MM.1S (cell line): ENCODE data around the gene KRT39.

Source experiments
- DNase-seq: peaks from one replicate; pipeline ENCODE4 v3.0.0-alpha.2; 2015
- H2AFZ ChIP-seq: fragments of 300-600 bp; sonication (generic); 2 replicates; pipeline ENCODE4 v1.6.0; 2016; ENCODE audit warnings: antibody characterized with exemption, low read length
- H3F3A ChIP-seq: fragments of 300-600 bp; sonication (generic); 2 replicates; pipeline ENCODE4 v1.6.1; 2016; ENCODE audit warnings: mild to moderate bottlenecking, antibody characterized with exemption, low read length, moderate library complexity, mixed read lengths; ENCODE audit not compliant: insufficient read depth
- H3K27ac ChIP-seq: fragments of 300-600 bp; sonication (generic); 2 replicates; pipeline ENCODE4 v1.5.1; 2016; ENCODE audit warnings: mild to moderate bottlenecking, low read length
- H3K27me3 ChIP-seq: fragments of 300-600 bp; sonication (generic); replicated peaks from 2 replicates; pipeline ENCODE4 v1.6.0; 2016; ENCODE audit warnings: low read length; ENCODE audit not compliant: insufficient read depth
- H3K36me3 ChIP-seq: fragments of 300-600 bp; sonication (generic); replicated peaks from 2 replicates; pipeline ENCODE4 v1.6.1; 2016; ENCODE audit warnings: mild to moderate bottlenecking, low read length, mixed read lengths; ENCODE audit not compliant: insufficient read depth
- H3K4me1 ChIP-seq: fragments of 300-600 bp; sonication (generic); 2 replicates; pipeline ENCODE4 v1.6.1; 2016; ENCODE audit warnings: low read length, mixed read lengths
- H3K4me2 ChIP-seq: fragments of 300-600 bp; sonication (generic); 2 replicates; pipeline ENCODE4 v1.6.0; 2016; ENCODE audit warnings: low read depth, low read length
- H3K4me3 ChIP-seq: fragments of 300-600 bp; sonication (generic); 2 replicates; pipeline ENCODE4 v1.5.1; 2016; ENCODE audit warnings: low read length, mixed read lengths
- H3K79me2 ChIP-seq: fragments of 300-600 bp; sonication (generic); 2 replicates; pipeline ENCODE4 v1.6.1; 2016; ENCODE audit warnings: mixed run types, low read length, mixed read lengths
- H3K9ac ChIP-seq: fragments of 300-600 bp; sonication (generic); 2 replicates; pipeline ENCODE4 v1.6.1; 2016; ENCODE audit warnings: low read length, mixed read lengths
- H3K9me2 ChIP-seq: fragments of 300-600 bp; sonication (generic); replicated peaks from 2 replicates; pipeline ENCODE4 v1.6.1; 2016; ENCODE audit warnings: mild to moderate bottlenecking, low read length, mixed read lengths; ENCODE audit not compliant: insufficient read depth
- H3K9me3 ChIP-seq: fragments of 300-600 bp; sonication (generic); replicated peaks from 2 replicates; pipeline ENCODE4 v1.6.1; 2016; ENCODE audit warnings: mild to moderate bottlenecking, low read length, mixed read lengths; ENCODE audit not compliant: insufficient read depth
- H4K20me1 ChIP-seq: fragments of 300-600 bp; sonication (generic); 2 replicates; pipeline ENCODE4 v1.6.1; 2016; ENCODE audit warnings: mild to moderate bottlenecking, low read length, moderate library complexity, mixed read lengths; ENCODE audit not compliant: insufficient read depth
- EZH2 ChIP-seq: fragments of 300-600 bp; sonication (generic); optimal IDR thresholded peaks from 2 replicates; pipeline ENCODE3; 2017; ENCODE audit warnings: low read depth, mild to moderate bottlenecking, antibody characterized with exemption, low read length, mixed read lengths
- EZH2phosphoT487 ChIP-seq: fragments of 300-600 bp; sonication (generic); IDR thresholded peaks from 2 replicates; pipeline ENCODE4 v1.6.1; 2018; ENCODE audit warnings: antibody characterized with exemption, low read length
- TF ChIP-seq, protein P1 (sequence below): fragments of 300-600 bp; sonication (generic); IDR thresholded peaks from 2 replicates; pipeline ENCODE4 v1.5.1; 2016; ENCODE audit warnings: antibody characterized with exemption, low read length, mixed read lengths

The KRT39 gene

GRCh38 chr17:40992666-40993065 is 25.9 kb upstream of the KRT39 start:
- Histone ChIP-seq H3K9me2 (no peaks in the 10 kb centered on the region), H3K79me2 (no peaks in the 10 kb centered on the region), H3K4me1 (no peaks in the 10 kb centered on the region), H3K27me3 (no peaks in the 10 kb centered on the region), H3K36me3 (no peaks in the 10 kb centered on the region), H3K4me2 (no peak overlapping the region), H3K9me3 (no peaks in the 10 kb centered on the region), H3F3A (no peaks in the 10 kb centered on the region), H3K9ac (no peak overlapping the region), H4K20me1 (no peaks in the 10 kb centered on the region), H3K4me3 (no peak overlapping the region), H2AFZ (no peak overlapping the region), H3K27ac (no peak overlapping the region)
- TF ChIP-seq EZH2phosphoT487 (no peak), EZH2 (no peak)
- TF ChIP-seq, protein P1, sequence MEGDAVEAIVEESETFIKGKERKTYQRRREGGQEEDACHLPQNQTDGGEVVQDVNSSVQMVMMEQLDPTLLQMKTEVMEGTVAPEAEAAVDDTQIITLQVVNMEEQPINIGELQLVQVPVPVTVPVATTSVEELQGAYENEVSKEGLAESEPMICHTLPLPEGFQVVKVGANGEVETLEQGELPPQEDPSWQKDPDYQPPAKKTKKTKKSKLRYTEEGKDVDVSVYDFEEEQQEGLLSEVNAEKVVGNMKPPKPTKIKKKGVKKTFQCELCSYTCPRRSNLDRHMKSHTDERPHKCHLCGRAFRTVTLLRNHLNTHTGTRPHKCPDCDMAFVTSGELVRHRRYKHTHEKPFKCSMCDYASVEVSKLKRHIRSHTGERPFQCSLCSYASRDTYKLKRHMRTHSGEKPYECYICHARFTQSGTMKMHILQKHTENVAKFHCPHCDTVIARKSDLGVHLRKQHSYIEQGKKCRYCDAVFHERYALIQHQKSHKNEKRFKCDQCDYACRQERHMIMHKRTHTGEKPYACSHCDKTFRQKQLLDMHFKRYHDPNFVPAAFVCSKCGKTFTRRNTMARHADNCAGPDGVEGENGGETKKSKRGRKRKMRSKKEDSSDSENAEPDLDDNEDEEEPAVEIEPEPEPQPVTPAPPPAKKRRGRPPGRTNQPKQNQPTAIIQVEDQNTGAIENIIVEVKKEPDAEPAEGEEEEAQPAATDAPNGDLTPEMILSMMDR, result no peak
- no peak for DNase-seq

- Histone ChIP-seq H3K4me2 (no peak overlapping the region), H3K36me3 (no peaks in the 10 kb centered on the region), H3K4me1 (no peaks in the 10 kb centered on the region), H3K9me3 (no peaks in the 10 kb centered on the region), H3K79me2 (no peaks in the 10 kb centered on the region), H4K20me1 (no peaks in the 10 kb centered on the region), H3K27me3 (no peaks in the 10 kb centered on the region; the same call in 1 of the 2 replicates), H3K27ac (no peak overlapping the region), H3K9ac (no peak overlapping the region), H3K9me2 (no peaks in the 10 kb centered on the region), H3K4me3 (no peak overlapping the region), H2AFZ (0 out of 2 replicates have a peak overlapping the region, but pooled peaks have one; percentile 9), H3F3A (no peaks in the 10 kb centered on the region)
- no peak for DNase-seq
- TF ChIP-seq EZH2 (no peak), EZH2phosphoT487 (no peak)
- TF ChIP-seq, protein P1, result no peak
These were observed 20.2 kb upstream of the KRT39 start for GRCh38 chr17:40986920-40987319.

- no peaks in the 10 kb centered on the region for H3K9me3 ChIP-seq
- DNase-seq, result no peak
- H3K4me2 ChIP-seq, result no peak within 1 kb of the TSS
- H2AFZ ChIP-seq, result no peak within 1 kb of the TSS
- no peak within 1 kb of the TSS for H3K4me3 ChIP-seq
- no peaks in the 10 kb centered on the region for H3F3A ChIP-seq
- no peaks in the 10 kb centered on the region; the same call in 1 of the 2 replicates for H3K27me3 ChIP-seq
- no peaks in the 10 kb centered on the region for H3K9me2 ChIP-seq
- TF ChIP-seq EZH2, result no peak
- TF ChIP-seq, protein P1, result no peak
- no peak for TF ChIP-seq EZH2phosphoT487
- no peaks in the 10 kb centered on the region for H3K36me3 ChIP-seq
- no peak within 1 kb of the TSS for H3K27ac ChIP-seq
- no peaks in the 10 kb centered on the region for H4K20me1 ChIP-seq
- H3K4me1 ChIP-seq, result no peaks in the 10 kb centered on the region
- H3K9ac ChIP-seq, result no peak within 1 kb of the TSS
- no peaks in the 10 kb centered on the region for H3K79me2 ChIP-seq
These were observed 17.5 kb upstream of the KRT39 start, which contains the start of gene KRT40 for GRCh38 chr17:40984226-40984625. TSS of gene KRT40 (minus strand) at chr17:40984326. CDS start at chr17:40984273, 53 bp downstream.
